ENCODE data around the gene RBM17. TPM values are rescaled to one million over a fixed set of nuclear protein-coding genes. Genes with fewer than 3 reads are reported as not detected.
"Not testable (repeated sequence)": the region's sequence is repeated elsewhere in the genome, so short reads cannot be mapped to it uniquely, and the experiment has no call there.

Gene RBM17, protein sequence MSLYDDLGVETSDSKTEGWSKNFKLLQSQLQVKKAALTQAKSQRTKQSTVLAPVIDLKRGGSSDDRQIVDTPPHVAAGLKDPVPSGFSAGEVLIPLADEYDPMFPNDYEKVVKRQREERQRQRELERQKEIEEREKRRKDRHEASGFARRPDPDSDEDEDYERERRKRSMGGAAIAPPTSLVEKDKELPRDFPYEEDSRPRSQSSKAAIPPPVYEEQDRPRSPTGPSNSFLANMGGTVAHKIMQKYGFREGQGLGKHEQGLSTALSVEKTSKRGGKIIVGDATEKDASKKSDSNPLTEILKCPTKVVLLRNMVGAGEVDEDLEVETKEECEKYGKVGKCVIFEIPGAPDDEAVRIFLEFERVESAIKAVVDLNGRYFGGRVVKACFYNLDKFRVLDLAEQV
- 100 to 1,000 TPM; 195 to 294 TPM for total RNA-seq

DNA sequence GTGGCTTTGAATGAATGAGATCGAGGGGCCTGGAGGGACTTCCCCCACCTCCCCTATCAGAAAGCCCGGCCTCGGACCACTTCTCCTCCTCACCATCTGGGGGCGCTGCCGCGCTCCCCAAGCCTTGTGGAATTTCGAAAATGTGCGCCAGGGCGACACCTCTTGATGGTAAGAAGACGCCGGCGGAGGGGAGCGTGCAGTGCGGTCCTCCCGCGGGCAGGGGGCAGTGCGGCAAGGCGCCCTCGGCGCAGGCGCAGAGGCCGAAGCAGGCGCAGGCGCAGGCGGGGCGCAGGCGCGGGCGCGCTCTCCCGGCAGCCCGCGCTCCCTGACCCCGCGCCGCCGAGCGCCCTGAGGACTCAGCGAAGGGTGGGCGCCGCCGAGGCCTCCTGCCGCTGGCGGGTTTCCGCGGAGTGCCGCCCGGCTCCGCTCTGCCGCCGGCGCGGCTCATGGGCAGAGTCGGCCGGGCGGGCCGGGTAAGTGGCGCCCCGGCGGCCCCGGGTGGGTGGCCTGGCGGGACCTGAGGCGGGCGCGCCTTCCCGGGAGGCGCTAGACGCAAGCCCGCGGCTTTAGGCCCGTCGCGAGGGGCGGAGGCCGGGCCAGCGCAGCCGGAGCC lies at the start of gene RBM17:
TSS of gene RBM17 (plus strand) at position 314 of the 613 bp plus-strand sequence. CDS start 8,032 bp downstream, outside the sequence.
- ATAC-seq, result peak; percentile 93 to 96
- no peaks in the 10 kb centered on the region for H3K9me3 Mint-ChIP-seq
- peak within 1 kb of the TSS; percentile 92 for H3K4me3 Mint-ChIP-seq
- H3K36me3 Mint-ChIP-seq, result no peaks in the 10 kb centered on the region
- peak; percentile 97 for DNase-seq (ENCODE audit: low spot score)
- H3K27me3 Mint-ChIP-seq, result no peaks in the 10 kb centered on the region
- H3K4me1 Mint-ChIP-seq (ENCODE audit: low read depth in 2 of 2), result peaks cover 53 to 68% of the 10 kb centered on the region in 2 donors
- peak within 1 kb of the TSS; percentile 65 to 90 for H3K27ac Mint-ChIP-seq

DNA sequence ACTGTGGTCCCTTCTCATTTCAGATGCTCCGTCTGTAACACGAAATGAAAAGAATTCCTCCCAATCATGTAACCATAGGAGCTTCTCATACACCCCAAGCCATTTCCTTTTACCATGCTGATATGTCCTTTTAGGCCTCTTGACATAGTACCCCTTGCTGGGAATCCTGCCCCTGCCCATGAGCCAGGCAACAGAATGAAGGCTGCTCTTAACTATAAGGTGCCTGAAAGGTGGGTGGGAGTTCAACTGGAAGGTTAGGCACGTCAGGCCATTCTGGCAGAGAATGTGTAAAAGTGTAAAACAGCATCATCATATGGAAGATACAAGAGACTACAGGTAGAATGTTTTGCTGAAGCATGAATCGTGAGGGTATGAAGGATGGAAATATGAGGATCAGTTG lies 49.1 kb upstream of the RBM17 start:
- peaks cover 71 to 72% of the 10 kb centered on the region in 2 donors for H3K4me1 Mint-ChIP-seq (ENCODE audit: low read depth in 2 of 2)
- peak overlapping the region; percentile 65 to 90 for H3K27ac Mint-ChIP-seq

DNA sequence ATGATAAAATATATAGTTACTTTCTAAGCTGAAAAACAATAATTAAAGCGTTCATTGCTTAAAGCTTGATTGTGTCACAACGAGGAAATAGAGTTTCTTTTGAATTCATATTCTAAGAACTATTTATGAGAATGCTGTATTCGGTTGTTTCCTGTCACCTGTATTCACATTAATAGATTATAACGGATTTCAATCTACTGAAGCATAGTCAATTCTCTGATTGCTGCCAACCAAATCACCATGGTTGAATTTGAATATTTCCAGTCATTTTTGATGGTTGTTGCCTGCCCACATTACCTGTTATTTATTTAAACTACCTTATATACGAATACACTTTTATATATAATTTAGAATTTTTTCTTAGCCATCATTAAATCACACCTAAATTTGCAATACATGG lies 48.6 kb upstream of the RBM17 start:
- Mint-ChIP-seq H3K4me3 (peak overlapping the region; percentile 52), H3K36me3 (peaks cover 63% of the 10 kb centered on the region), H3K4me1 (ENCODE audit: low read depth in 2 of 2) (peaks cover 73 to 75% of the 10 kb centered on the region in 2 donors), H3K27ac (peak overlapping the region; percentile 97 to 98), H3K27me3 (no peaks in the 10 kb centered on the region), H3K9me3 (no peaks in the 10 kb centered on the region)
- ATAC-seq (no peak), DNase-seq (ENCODE audit: low spot score) (no peak)

More for the DNA sequence above, 49.1 kb upstream of the RBM17 start:
- peaks cover 61% of the 10 kb centered on the region for H3K36me3 Mint-ChIP-seq
- H3K27me3 Mint-ChIP-seq, result no peaks in the 10 kb centered on the region
- DNase-seq (ENCODE audit: low spot score) (no peak), ATAC-seq (no peak)
- H3K4me3 Mint-ChIP-seq, result peak overlapping the region; percentile 54
- no peaks in the 10 kb centered on the region for H3K9me3 Mint-ChIP-seq

DNA sequence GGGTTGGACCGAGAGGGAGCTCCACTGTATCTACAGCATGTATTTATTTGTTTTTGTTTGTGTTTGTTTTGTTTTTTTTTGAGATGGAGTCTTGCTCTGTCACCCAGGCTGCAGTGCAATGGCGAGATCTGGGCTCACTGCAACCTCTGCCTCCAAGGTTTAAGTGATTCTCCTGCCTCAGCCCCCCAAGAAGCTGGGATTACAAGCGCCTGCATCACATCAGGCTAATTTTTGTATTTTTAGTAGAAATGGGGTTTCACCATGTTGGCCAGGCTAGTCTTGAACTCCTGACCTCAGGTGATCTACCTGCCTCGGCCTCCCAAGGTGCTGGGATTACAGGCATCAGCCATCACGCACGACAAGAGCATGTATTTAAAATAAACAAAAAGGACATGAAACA lies 45.5 kb upstream of the RBM17 start:
- ATAC-seq; H3K27me3 Mint-ChIP-seq; H3K9me3 Mint-ChIP-seq; DNase-seq (ENCODE audit: low spot score): not testable (repeated sequence)
- Mint-ChIP-seq H3K27ac (peak overlapping the region; percentile 97 to 98), H3K4me1 (ENCODE audit: low read depth in 2 of 2) (peaks cover 71 to 74% of the 10 kb centered on the region in 2 donors), H3K36me3 (peaks cover 59% of the 10 kb centered on the region), H3K4me3 (peak overlapping the region; percentile 68)

DNA sequence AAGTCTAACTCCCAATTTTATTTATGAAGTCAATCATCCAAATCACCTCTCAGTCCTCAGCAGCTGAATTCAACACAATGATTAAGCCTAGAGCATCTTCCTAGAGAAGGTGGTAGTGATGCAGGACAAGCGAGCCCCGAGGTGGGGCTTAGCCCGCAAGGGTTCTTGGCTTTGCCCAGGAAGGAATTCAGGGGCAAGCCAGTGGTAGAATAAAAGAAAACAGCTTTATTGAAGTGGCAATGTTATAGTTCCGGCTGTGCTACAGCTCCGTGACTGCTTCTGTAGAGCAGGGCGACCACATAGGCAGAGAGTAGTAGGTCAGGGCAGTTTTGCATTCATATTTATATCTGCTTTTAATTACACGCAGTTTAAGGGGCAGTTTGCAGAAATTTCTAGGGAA lies 44.8 kb upstream of the RBM17 start:
- no peaks in the 10 kb centered on the region for H3K9me3 Mint-ChIP-seq
- H3K27me3 Mint-ChIP-seq, result no peaks in the 10 kb centered on the region
- H3K27ac Mint-ChIP-seq, result peak overlapping the region; percentile 97 to 98
- peak overlapping the region; percentile 89 for H3K4me3 Mint-ChIP-seq
- H3K4me1 Mint-ChIP-seq (ENCODE audit: low read depth in 2 of 2), result peaks cover 72 to 74% of the 10 kb centered on the region in 2 donors
- peaks cover 58% of the 10 kb centered on the region for H3K36me3 Mint-ChIP-seq
- no peak for ATAC-seq
- DNase-seq (ENCODE audit: low spot score), result no peak

DNA sequence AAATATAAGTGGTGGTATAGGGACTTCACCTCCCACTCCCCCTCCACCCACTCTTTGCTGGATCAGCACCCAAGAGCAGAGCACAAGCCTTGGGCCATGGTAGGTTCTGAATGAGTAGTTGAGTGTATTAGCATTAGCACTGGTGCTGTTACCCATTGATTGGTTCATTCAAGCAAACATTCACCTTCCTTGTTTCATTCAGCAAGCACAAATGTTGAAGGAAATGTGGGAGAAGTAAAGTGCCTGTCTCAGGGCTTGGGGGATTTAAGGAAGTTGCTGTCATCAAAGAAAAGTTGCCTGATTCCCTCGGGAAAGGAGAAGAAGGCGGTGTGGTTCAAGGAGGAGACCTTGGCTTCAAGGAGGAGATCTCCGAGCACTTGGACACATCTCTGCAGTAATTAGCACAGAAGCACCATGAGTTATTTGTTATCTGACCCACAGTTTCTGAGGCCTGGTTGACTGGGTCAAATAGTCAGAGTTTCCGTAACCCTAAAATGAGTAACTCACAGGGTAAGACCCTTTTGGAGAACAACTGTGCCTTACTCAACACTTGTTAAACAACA lies 44.0 kb upstream of the RBM17 start:
- no peaks in the 10 kb centered on the region for H3K9me3 Mint-ChIP-seq
- peak overlapping the region; percentile 89 for H3K4me3 Mint-ChIP-seq
- H3K36me3 Mint-ChIP-seq, result peaks cover 56% of the 10 kb centered on the region
- peak overlapping the region; percentile 97 to 98 for H3K27ac Mint-ChIP-seq
- ATAC-seq (peak; percentile 67 to 77), DNase-seq (ENCODE audit: low spot score) (no peak)
- H3K27me3 Mint-ChIP-seq, result no peaks in the 10 kb centered on the region
- H3K4me1 Mint-ChIP-seq (ENCODE audit: low read depth in 2 of 2), result peaks cover 71 to 74% of the 10 kb centered on the region in 2 donors

DNA sequence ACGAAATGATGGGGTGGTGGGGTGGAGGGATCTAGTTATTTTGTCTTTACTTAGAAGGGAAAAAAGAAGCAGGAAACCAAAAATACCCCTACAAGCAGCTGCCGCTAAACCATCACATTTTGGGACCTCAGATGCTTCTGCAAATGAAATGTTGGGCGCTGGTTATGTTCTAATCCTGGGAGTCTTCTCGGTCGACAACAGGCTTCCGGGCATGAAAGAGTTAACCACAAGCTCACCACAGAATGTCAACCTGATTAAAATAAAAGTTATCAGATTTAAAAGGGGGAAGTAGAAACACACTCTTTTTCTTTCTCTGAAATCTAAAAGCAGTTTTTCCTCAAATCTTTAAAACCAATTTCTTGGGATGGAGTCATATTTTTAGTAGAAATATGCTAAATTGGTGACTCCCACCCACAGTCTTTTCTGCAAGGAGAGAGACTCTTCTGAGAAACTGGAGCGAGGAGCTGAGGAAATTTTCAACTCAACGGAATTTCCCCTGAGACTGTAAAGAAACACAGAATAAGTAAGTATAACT lies 43.5 kb upstream of the RBM17 start:
- peak; percentile 75 for DNase-seq (ENCODE audit: low spot score)
- peak; percentile 61 to 66 for ATAC-seq
- peaks cover 53% of the 10 kb centered on the region for H3K36me3 Mint-ChIP-seq

DNA sequence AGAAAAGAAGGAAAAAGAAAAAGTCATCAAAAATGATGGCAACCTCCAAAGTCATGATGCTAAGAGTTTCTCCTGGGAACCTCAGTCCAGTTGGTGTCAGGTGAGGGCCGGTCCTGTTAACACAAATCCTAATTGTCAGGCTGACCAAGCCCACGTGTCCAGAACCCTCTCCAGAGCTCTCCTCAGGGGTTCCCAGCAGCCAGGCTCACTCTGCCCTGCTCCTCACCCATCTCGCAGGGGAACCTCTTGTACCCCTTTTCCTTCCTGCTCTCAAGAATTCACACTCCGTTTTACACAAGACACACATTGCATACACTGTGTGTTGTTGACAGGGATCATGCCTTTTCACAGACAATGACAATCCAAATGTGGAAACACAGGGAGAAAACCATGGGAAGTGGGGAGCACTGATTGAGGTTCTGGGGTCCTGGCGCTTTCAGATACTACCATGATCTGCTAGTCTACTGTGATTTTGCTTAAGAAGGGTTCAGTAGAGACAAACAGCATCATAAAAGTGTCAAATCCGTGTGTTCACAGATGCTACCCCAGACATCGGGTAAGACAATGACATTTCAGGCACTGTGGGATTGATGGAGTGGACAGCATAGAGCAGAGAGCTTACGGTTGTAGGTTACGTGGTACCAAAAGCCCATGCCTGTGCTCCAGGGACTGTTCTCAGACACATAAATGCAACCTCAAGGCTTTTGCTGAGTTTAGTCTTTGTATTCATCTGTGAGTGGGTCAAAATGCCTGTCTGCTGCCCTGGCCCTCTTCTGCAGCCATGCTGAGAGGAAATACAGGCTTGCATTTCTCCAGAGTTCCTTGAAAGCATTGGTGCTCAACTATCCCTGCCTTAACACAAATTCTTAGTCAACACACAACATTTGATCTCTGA lies 42.7 kb upstream of the RBM17 start:
- Mint-ChIP-seq H3K27ac (peak overlapping the region; percentile 97 to 98), H3K36me3 (peaks cover 49% of the 10 kb centered on the region), H3K9me3 (no peaks in the 10 kb centered on the region), H3K27me3 (no peaks in the 10 kb centered on the region), H3K4me3 (peak overlapping the region; percentile 89), H3K4me1 (ENCODE audit: low read depth in 2 of 2) (peaks cover 79 to 84% of the 10 kb centered on the region in 2 donors)
- ATAC-seq (peak; percentile 4 to 21), DNase-seq (ENCODE audit: low spot score) (no peak)

More for the DNA sequence above, 43.5 kb upstream of the RBM17 start:
- peaks cover 74 to 77% of the 10 kb centered on the region in 2 donors for H3K4me1 Mint-ChIP-seq (ENCODE audit: low read depth in 2 of 2)
- H3K27ac Mint-ChIP-seq, result peak overlapping the region; percentile 97 to 98
- peak overlapping the region; percentile 89 for H3K4me3 Mint-ChIP-seq
- no peaks in the 10 kb centered on the region for H3K9me3 Mint-ChIP-seq
- no peaks in the 10 kb centered on the region for H3K27me3 Mint-ChIP-seq

DNA sequence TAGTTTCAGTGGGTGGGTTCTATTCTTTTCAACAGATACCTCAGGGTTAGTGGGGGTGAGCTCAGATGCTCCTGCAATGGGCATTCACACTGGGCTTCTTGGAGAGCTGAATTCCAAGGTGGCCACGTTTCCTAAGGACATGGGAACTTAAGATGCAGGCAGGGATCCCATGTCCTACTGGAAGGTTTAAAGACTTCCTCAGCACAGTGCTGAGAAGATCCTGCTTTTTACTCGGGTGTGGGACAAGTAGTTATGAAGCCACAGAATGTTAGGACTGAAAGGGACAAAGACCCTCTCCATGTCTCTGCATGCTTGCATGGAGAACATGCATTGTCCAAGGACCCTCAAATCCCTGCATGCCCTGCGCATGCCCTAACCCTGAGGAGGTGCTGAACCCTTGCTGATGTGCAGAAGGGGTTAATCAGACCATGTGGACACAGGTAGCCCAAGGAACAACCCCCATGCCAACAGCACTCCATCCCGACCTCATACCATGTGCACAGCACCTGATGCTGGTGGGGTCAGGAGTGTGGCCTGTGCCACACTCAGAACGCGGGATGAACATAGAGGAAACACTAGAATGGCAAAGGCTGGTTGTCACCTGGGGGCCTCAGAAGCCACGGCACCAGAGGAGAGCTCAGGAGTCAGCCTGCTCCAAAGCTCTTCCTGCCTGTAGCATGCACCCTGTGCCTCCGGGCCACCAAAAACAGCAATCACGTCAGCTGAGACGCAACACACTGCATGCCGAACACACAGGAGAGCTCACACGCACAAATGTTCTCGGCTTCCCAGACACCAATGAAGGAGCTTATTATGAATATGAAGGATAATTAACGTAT lies 41.8 kb upstream of the RBM17 start:
- H3K4me3 Mint-ChIP-seq, result peak overlapping the region; percentile 89
- peaks cover 46% of the 10 kb centered on the region for H3K36me3 Mint-ChIP-seq
- DNase-seq (ENCODE audit: low spot score), result no peak
- peak overlapping the region; percentile 97 to 98 for H3K27ac Mint-ChIP-seq
- ATAC-seq, result no peak
- H3K9me3 Mint-ChIP-seq, result no peaks in the 10 kb centered on the region
- H3K4me1 Mint-ChIP-seq (ENCODE audit: low read depth in 2 of 2), result peaks cover 78 to 89% of the 10 kb centered on the region in 2 donors
- H3K27me3 Mint-ChIP-seq, result no peaks in the 10 kb centered on the region

DNA sequence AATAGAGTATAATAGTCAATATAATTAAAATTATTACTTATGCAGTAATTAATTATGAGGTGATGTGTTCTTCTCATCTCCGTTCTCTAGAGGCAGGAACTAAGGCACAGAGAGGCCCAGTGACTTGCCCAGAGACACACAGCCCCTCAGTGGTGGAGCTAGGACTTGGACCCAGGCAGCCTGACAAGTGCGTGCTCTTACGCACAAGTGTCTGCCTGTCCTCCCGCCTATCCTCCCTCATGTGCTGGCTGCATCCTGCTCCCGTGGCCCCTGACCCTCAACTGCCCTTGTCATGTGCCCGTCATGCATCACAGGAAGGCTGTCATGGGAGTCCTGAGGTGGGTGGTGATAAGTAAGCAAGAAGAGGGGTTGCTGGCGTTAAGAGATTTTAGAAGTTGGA lies 41.0 kb upstream of the RBM17 start:
- no peaks in the 10 kb centered on the region for H3K9me3 Mint-ChIP-seq
- H3K4me3 Mint-ChIP-seq, result peak overlapping the region; percentile 82
- H3K4me1 Mint-ChIP-seq (ENCODE audit: low read depth in 2 of 2), result peaks cover 85 to 89% of the 10 kb centered on the region in 2 donors
- ATAC-seq (no peak), DNase-seq (ENCODE audit: low spot score) (no peak)
- H3K27ac Mint-ChIP-seq, result peak overlapping the region; percentile 94 to 98
- H3K36me3 Mint-ChIP-seq, result peaks cover 54% of the 10 kb centered on the region
- H3K27me3 Mint-ChIP-seq, result no peaks in the 10 kb centered on the region

DNA sequence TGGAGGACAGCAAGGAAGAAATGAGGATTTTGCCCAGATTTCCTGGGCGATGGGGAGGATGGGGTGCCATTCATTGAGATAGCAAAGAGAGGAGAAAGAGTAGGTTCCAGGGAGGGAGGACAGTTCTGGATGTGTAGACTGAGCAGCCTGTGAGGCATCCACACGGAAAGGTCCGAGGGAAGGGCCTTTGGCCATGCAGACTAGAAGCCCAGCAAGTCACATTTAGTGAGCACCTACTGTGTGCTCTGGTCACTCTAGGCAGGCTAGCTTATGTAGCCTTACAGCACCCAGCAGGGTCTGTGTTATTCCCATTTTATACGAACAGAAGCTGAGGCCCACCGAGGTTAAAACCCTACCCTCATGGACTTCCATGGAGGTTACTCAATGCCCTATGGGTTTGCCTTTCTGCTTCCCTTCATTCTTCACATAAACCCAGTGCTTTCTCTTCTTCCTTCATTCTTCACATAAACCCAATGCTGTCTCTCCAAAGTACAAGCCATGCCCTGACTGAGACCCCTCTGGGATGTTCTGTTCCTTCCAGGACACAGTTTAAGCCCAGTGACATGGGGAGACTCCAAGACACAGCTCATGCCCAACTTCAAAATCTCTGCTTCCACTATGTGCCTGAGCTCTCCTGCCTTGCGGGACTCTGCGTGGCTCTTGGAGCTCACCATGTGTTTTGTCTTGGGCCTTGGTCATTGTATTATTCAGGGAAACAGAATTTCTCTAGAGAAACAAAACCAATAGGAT lies 40.4 kb upstream of the RBM17 start:
- Mint-ChIP-seq H3K27me3 (no peaks in the 10 kb centered on the region), H3K4me3 (peak overlapping the region; percentile 82), H3K9me3 (no peaks in the 10 kb centered on the region), H3K36me3 (peaks cover 49% of the 10 kb centered on the region), H3K27ac (peak overlapping the region; percentile 94 to 98), H3K4me1 (ENCODE audit: low read depth in 2 of 2) (peaks cover 85 to 89% of the 10 kb centered on the region in 2 donors)
- no peak for ATAC-seq
- no peak for DNase-seq (ENCODE audit: low spot score)

DNA sequence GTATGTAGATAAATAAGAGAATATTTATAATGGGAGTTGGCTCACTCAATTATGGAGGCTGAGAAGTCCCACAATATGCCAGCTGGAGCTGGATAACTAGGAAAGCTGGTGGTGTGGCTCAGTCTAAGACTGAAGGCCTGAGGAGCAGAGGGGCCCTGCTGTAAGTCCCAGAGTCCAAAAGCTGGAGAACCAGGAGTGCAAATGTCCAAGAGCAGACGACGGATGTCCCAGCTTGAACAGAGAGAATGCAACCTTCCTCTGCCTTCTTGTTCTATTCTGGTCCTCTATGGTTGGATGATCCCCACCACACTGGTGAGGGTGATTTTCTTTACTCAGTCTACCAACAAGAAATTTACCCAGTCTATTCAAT lies 39.8 kb upstream of the RBM17 start:
- no peaks in the 10 kb centered on the region for H3K27me3 Mint-ChIP-seq
- peaks cover 53% of the 10 kb centered on the region for H3K36me3 Mint-ChIP-seq
- H3K4me3 Mint-ChIP-seq, result peak overlapping the region; percentile 82
- ATAC-seq (no peak), DNase-seq (ENCODE audit: low spot score) (no peak)
- no peaks in the 10 kb centered on the region for H3K9me3 Mint-ChIP-seq
- H3K27ac Mint-ChIP-seq, result peak overlapping the region; percentile 94 to 98
- H3K4me1 Mint-ChIP-seq (ENCODE audit: low read depth in 2 of 2), result peaks cover 89 to 93% of the 10 kb centered on the region in 2 donors

Data from natural killer cell treated with Interleukin-12 subunit alpha and Interleukin-12 subunit beta and Interleukin-15 and Interleukin-18, amount 100 ng/mL, for 72 hours (primary cell).